SK-MEL-5 (cell line): ENCODE data around the gene KCNJ11. TPM values are rescaled to one million over a fixed set of nuclear protein-coding genes. Genes with fewer than 3 reads are reported as not detected.
"Not testable (repeated sequence)": the region's sequence is repeated elsewhere in the genome, so short reads cannot be mapped to it uniquely, and the experiment has no call there.

Source experiments
- DNase-seq: peaks from one replicate; pipeline ENCODE4 v3.0.0-alpha.2; 2016; ENCODE audit warnings: low read depth, low spot score
- in situ Hi-C: cut with HindIII; loops from 2 replicates; pipeline ENCODE4 v1.10.0; 2016; ENCODE audit warnings: low sequenced_read_pairs, high pct_unique_total_duplicates, low pct_unique_long_range_greater_than_20kb
- polyA plus RNA-seq, 2 experiments: library from polyadenylated mRNA; depleted of rRNA; stranded (reverse); fragments of >200 nt; gene quantifications; 2 replicates each; pipeline ENCODE4 v1.2.3, GENCODE V29; 2015
- total RNA-seq: library from RNA; depleted of rRNA; stranded (reverse); fragments of >200 nt; shearing (Covaris generic); gene quantifications from 2 replicates; pipeline ENCODE4 v1.2.3, GENCODE V29; 2014; rRNA removed

The KCNJ11 gene
- not detected in 2 replicates for total RNA-seq
- polyA plus RNA-seq (2015; cell fraction: cytosol; rRNA removed): 0.14 and 0.92 TPM in 2 replicates
- 2.0 TPM in 2 replicates for polyA plus RNA-seq (2015; cell fraction: nucleus; rRNA removed)

GRCh38 chr11:17388609-17389210 is at the start of gene KCNJ11:
KCNJ11 (minus strand) TSS chr11:17388659; CDS start chr11:17388091, 568 bp downstream.
- in situ Hi-C loops: no loop called here
- DNase-seq: no peak

GRCh38 chr11:17437366-17437765 is 48.9 kb upstream of the KCNJ11 start:
- DNase-seq: no peak
- in situ Hi-C loops: no loop called here

DNA sequence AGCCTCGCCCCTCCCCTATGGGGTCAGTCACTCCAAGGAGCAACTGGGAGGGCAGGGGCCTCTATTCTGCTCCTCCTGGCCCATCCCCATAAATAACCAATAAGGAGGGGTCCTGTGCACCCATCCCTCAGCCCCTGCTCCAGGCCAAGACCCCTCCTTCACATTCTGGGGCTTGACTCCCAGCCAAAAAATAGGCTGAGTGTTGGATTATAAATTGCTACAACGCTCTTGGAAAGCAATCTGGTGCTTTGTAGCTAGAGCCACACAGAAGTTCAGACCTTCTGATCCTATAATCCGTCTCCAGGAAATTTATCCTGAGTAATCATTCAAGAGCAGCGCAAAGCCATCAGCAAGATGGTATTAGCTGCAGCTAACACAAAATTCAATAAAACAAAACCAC is 45.6 kb upstream of the KCNJ11 start:
- in situ Hi-C loops: no loop called here
- no peak for DNase-seq

DNA sequence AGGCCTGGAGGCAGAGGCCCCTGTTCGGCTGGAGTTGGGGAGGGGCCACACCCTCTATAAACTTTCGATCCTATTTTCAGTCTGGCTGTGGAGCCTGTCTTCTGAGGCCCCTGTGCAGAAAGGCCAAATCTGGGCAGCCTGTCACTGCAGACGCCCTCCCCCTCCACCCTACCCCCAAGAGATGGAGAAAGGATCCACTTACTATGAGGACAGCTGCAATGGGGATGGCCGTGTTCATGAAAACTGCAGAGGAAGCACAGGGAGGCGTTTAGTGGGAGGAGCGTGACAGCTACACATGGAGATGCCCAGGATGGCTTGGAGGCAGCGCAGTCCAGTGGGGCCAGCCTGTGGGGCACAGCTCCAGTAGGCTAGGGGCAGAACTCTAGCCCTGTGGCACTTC is 43.5 kb upstream of the KCNJ11 start:
- DNase-seq: no peak
- in situ Hi-C loops: no loop called here

DNA sequence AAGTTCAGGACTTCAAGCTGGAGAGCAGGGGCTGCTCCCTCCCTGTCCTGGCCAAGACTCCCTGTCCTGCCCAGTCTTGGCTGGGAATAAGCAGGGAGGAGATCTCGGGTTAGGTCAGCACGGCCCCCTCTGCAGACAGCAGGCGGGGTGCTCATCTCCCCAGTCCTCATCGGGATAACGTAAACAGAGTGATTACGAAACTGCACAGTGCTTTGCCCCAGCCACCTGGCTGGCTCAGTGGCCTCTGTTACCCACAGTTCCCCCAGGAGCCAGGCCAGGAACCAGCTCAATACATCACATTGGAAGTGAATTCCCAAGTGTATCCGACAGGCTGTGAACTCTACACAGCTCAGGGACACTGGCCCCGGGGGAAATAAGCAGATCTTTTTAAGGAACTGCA is 42.7 kb upstream of the KCNJ11 start:
- in situ Hi-C loops: no loop called here
- DNase-seq: no peak

DNA sequence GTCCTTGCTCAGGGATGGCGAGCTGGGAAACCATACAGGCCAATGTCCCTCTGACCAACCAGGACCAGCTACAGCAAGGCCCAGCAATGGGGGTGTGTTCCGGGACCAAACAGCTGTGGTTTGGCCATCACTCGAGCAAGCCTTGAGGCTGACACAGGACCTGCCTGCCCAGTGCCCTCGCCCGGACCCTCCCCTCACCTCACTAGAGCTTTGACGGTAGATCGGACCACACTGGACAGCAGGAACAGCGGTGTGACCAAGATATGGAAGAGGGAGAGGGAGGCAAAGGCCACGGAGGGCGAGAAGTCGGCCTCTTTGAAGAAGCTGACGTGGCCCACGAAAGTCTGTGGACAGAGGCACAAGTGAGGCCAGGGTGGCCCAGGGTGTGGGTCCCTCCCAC is 42.2 kb upstream of the KCNJ11 start:
- in situ Hi-C loops: no loop called here
- no peak for DNase-seq

GRCh38 chr11:17428925-17429324 is 40.5 kb upstream of the KCNJ11 start:
- no peak for DNase-seq
- in situ Hi-C loops: no loop called here

- no peak for DNase-seq
- in situ Hi-C loops: no loop called here
Observed at GRCh38 chr11:17428261-17428660, 39.8 kb upstream of the KCNJ11 start.

DNA sequence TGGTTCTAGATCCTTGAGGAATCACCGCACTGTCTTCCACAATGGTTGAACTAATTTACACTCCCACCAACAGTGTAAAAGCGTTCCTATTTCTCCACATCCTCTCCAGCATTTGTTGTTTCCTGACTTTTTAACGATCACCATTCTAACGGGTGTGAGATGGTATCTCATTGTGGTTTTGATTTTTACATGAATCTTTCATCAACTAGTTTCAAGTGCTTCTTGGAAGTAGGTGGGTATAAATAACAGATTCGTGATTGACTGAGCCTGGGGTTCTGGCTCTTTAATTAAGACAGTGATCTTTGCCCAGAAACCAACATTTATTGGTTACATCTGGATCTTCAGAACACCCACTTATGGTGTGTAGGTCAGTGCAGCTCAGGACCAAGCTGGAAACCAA is 37.8 kb upstream of the KCNJ11 start:
- in situ Hi-C loops, DNase-seq: not testable (repeated sequence)

- in situ Hi-C loops: no loop called here
- DNase-seq: no peak
Observed at GRCh38 chr11:17423533-17424310, 35.3 kb upstream of the KCNJ11 start.

GRCh38 chr11:17421781-17422180 is 33.3 kb upstream of the KCNJ11 start:
- no peak for DNase-seq
- in situ Hi-C loops: no loop called here

- DNase-seq: no peak
- in situ Hi-C loops: no loop called here
Observed at GRCh38 chr11:17418444-17419081, 30.1 kb upstream of the KCNJ11 start.

DNA sequence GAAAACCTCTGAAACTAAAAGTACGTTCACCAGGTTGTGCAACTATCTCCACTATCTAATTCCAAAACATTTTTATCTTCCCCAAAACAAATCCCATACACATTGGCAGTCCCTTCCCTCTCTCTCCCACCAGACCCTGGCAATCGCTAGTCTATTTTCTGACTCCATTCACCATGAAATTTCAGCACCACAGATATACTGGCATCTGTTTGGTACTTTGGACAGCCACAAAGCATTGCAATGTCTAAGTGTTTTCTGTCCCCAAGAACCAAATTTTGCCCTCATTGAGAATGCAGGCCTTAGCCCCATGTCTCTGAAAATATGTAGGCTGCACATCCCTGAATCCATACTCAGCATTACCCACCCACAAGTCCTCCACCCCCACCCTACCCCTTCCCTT is 28.0 kb upstream of the KCNJ11 start:
- in situ Hi-C loops: no loop called here

GRCh38 chr11:17415523-17416104 is 27.2 kb upstream of the KCNJ11 start:
- in situ Hi-C loops: no loop called here

More for the DNA sequence above, 28.0 kb upstream of the KCNJ11 start:
- DNase-seq: no peak

DNA sequence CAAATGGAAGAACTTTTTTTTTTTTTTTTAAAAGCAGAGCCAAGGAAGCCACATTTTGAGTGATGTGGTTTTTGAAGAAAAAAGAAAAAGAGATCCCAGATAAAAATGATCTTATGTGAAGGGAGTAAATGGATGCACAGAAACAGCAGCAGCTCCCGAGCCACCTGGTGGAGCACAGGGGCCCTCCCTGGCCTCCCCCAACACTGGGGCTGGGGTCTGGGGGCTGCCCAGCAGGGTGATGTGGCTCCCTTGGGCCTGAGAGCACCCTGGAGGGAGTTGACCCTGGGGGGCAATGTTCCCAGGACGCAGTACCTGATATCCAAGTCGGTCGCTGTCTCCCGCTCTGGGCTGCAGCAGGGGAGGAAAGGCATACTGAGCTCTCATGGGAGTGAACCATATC is 26.5 kb upstream of the KCNJ11 start:
- no peak for DNase-seq
- in situ Hi-C loops: no loop called here

More at GRCh38 chr11:17415523-17416104, 27.2 kb upstream of the KCNJ11 start:
- DNase-seq: no peak

DNA sequence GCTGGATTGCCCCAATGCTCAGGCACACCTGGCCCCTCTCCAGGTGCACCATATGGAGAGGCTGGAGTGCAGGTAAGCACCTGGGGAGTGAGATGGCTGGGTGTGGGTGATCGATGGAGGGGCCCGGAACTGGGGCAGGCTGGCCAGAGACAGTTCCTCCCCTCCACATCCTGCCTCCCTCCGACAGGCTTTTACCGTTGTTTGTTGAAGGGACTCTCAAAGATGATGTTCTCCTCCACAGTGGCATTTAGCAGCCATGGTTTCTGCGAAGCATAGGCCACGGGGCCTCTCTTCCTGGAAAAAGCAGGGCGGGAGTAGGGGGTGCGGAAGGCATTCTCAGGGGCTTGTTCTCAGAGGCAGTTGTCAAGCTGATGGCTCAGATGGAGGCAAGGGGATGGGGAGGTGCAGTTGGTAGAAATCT is 25.9 kb upstream of the KCNJ11 start:
- in situ Hi-C loops: no loop called here
- DNase-seq: no peak

GRCh38 chr11:17413414-17414316 is 25.2 kb upstream of the KCNJ11 start:
- no peak for DNase-seq
- in situ Hi-C loops: no loop called here
